Hematopoietic multipotent progenitor cell treated with erythropoietin and hydrocortisone succinate and interleukin-3 and kit ligand, for 15 days (in vitro differentiated cells): ENCODE results near the gene ECT2.
"Not testable (repeated sequence)": the region's sequence is repeated elsewhere in the genome, so short reads cannot be mapped to it uniquely, and the experiment has no call there.

Experiments
- DNase-seq: peaks from one replicate; pipeline ENCODE4 v3.0.0-alpha.2; 2015; ENCODE audit warnings: low spot score

Gene ECT2

DNA sequence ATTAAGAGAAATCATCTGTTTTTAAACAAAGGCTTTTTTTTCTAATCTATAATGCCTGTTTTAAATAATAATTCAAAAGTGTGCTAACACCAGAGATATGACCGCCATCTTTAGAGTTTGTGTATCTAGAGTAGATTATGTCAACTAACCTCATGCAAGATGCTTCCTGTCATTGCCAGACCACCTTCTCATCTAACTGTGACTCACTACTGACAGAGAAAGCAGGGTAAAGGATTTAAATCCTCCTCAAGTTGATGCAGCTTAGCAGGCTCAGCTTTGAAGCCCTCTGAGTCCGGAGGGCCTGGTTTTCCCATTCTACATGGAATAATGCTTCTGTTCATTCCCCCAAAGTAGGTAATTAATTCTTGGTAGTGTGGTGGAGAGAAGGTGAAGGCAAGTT is 108.5 kb downstream of the ECT2 start:
- no peak for DNase-seq

DNA sequence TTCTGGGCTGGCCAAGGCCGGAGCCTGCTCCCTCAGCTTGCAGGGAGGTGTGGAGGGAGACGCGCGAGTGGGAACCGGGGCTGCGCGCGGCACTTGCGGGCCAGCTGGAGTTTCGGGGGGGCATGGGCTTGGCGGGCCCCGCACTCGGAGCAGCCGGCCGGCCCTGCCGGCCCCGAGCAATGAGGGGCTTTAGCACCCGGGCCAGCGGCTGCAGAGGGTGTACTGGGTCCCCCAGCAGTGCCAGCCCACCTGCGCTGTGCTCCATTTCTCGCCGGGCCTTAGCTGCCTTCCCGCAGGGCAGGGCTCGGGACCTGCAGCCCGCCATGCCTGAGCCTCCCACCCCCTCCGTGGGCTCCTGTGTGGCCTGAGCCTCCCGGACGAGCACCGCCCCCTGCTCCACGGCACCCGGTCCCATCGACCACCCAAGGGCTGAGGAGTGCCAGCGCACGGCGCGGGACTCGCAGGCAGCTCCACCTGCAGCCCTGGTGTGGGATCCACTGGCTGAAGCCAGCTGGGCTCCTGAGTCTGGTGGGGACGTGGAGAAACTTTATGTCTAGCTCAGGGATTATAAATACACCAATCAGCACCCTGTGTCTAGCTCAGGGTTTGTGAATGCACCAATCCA is 116.3 kb downstream of the ECT2 start:
- not testable (repeated sequence) for DNase-seq

DNA sequence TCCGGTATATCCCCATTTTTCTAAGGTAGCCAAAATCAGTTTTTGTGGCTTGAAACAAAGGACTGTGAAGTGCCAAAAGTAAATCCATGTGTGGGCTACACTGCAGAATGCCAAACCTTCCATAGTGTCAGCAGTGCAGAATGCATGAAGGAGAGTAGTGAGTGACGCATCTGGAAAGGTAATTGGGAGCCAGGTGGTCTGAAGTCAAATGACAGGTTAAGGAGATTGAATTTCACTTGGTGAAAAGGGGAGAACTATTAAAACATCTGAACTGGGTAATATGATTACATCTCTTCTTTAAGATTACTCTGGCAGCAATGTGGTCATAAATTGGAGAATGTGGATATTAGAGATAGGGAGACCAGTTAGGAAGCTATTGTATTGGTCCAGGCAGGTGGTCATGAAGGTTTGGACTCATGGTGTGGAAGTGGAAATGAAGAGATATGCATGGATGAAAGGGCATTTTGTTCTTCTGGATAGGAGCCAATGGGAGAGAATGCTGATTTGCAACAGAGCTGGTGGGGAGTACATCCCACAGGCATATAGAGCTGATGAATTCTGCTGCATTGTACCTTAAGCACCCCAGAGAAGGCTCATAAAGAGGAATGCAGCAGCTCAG is 118.2 kb downstream of the ECT2 start:
- no peak for DNase-seq

DNA sequence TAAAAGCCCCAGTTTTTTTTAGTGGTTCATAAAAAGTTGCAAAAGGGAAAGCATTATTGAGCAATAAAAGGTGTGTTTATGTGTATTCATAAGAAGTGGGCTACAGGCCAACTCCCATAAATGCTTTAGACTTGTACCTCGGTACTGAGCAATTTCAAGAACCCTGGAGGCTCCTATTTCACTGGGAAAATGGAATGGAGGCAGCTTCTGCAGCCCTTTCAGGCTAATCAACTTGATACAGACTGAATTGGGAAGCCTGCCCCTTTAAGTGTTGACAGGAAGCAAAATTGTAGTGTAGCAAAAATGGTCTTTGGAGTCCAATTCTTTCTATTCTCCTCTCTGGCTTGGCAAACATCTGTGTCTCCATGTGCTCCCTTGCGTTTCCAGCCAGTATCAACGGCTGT is 118.8 kb downstream of the ECT2 start:
- no peak for DNase-seq

DNA sequence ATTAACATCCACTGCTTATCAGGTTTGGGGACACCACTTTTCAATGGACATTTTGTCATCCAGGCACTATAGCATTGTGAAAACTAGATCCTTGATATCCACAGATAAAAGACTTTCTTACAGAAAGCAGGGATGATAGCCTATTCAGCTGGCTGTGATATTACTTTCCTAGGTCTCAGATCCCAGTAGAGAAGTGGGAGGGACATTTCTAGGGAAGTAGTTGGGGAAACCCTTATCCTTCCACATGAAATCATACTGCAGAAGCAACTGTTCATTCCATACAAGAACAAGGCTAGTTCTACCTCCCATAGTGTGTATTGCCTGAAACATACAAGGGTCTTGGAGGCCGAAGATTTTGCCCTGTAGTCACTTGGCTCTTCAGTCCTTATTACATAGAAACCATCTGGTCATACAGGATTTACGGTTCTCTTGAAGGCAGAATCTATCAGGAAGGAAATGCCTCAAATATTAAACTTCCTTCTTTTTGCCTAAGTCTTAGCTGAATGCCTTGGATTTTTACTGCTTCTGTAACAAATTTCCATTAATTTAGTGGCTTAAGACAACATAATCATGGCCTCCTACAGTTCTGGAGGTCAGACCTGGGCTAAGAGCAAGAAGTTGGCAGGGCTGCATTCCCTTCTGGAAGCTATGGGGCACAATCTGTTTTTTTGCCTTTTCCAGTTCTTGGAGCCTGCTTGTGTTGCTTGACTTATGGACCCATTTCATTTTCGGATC is 119.4 kb downstream of the ECT2 start:
- no peak for DNase-seq
